ENCODE measurements around the gene REP15.

DNA sequence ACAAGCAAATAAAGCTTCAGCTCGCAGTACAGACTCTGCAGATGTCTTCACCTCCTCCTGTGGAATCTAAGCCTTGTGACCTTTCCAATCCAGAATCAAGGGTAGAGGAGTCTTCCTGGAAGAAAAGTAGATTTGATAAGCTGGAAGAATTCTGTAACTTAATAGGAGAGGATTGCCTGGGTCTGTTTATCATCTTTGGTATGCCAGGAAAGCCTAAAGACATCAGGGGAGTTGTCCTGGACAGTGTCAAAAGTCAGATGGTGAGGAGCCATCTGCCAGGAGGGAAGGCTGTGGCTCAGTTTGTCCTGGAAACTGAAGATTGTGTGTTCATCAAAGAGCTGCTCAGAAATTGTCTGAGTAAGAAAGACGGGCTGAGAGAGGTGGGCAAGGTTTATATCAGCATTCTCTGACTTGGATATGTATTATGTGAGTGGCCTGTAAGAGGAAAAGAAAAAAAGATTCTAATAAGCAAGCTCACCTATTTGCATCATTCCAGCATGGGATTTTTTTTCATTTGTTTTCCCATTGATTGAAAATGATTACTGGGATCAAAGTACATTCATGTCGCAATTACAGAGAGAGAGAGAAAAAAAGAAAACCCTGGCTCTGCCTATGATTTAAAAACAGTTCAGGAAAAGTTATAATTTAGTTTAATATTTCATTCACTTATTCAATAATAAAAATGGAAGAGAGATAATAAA, 767 bp downstream of the REP15 start:
- TF ChIP-seq, protein P1, sequence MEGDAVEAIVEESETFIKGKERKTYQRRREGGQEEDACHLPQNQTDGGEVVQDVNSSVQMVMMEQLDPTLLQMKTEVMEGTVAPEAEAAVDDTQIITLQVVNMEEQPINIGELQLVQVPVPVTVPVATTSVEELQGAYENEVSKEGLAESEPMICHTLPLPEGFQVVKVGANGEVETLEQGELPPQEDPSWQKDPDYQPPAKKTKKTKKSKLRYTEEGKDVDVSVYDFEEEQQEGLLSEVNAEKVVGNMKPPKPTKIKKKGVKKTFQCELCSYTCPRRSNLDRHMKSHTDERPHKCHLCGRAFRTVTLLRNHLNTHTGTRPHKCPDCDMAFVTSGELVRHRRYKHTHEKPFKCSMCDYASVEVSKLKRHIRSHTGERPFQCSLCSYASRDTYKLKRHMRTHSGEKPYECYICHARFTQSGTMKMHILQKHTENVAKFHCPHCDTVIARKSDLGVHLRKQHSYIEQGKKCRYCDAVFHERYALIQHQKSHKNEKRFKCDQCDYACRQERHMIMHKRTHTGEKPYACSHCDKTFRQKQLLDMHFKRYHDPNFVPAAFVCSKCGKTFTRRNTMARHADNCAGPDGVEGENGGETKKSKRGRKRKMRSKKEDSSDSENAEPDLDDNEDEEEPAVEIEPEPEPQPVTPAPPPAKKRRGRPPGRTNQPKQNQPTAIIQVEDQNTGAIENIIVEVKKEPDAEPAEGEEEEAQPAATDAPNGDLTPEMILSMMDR (IDR thresholded peaks at IDR 0.05; ENCODE audit: low read depth, low read length): no peak
- TF ChIP-seq POLR2A (IDR thresholded peaks at IDR 0.05; ENCODE audit: extremely low read depth, insufficient read length): no peak
